ENCODE data around the gene H2BW2.

DNA sequence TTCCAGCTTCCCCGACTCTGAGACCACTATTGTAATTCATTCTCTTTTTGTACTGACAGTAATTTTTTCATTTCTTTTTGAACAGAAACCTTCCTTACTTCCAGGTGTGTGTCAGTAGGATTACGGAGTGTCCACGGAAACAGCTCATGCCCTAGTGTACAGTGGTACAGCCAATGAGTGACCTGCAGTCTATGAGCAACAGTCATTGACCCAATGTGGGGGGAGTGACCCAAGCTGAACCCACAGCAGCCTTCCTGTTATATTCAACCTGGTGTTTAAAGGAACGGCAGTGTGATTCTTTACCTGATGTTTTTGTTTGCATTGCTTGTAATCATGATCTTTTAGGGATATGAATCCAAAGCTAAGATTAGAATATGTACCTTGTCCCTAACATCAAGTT is 1.2 kb downstream of the H2BW2 start:
- TF ChIP-seq EZH2phosphoT487 (IDR thresholded peaks at IDR 0.05; ENCODE audit: borderline replicate concordance), result no peak
- TF ChIP-seq, protein P1, sequence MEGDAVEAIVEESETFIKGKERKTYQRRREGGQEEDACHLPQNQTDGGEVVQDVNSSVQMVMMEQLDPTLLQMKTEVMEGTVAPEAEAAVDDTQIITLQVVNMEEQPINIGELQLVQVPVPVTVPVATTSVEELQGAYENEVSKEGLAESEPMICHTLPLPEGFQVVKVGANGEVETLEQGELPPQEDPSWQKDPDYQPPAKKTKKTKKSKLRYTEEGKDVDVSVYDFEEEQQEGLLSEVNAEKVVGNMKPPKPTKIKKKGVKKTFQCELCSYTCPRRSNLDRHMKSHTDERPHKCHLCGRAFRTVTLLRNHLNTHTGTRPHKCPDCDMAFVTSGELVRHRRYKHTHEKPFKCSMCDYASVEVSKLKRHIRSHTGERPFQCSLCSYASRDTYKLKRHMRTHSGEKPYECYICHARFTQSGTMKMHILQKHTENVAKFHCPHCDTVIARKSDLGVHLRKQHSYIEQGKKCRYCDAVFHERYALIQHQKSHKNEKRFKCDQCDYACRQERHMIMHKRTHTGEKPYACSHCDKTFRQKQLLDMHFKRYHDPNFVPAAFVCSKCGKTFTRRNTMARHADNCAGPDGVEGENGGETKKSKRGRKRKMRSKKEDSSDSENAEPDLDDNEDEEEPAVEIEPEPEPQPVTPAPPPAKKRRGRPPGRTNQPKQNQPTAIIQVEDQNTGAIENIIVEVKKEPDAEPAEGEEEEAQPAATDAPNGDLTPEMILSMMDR (conservative IDR thresholded peaks at IDR 0.05; ENCODE audit: low read length), result no peak
